SK-N-SH (cell line): ENCODE results near the gene ABLIM1. TPM values are rescaled to one million over a fixed set of nuclear protein-coding genes. Genes with fewer than 3 reads are reported as not detected.
A peak's percentile ranks its signal among the peaks of the same experiment; 100 is the strongest.

Experiments
- CTCF ChIA-PET: fragments of 300-600, 350-600 bp; formaldehyde crosslinking; extraction: SDS; loops from one replicate; lab custom pipeline; 2021; lab: Yijun Ruan, JAX
- POLR2A ChIA-PET: fragments of 350-600 bp; sonication (Branson Sonifier 250); formaldehyde crosslinking; extraction: SDS; loops from one replicate; lab custom pipeline; 2020; ENCODE audit warnings: antibody characterized with exemption, inconsistent platforms; lab: Yijun Ruan, JAX
- DNase-seq: peaks from one replicate; pipeline ENCODE4 v3.0.0; 2012
- H2AFZ ChIP-seq: fragments of 200-600 bp; sonication (generic); 2 replicates; pipeline ENCODE4 v1.8.1; 2016; ENCODE audit warnings: antibody characterized with exemption, mild to moderate bottlenecking, low read depth
- H3F3A ChIP-seq: fragments of 200-600 bp; sonication (generic); replicated peaks from 2 replicates; pipeline ENCODE3; 2016; ENCODE audit warnings: antibody characterized with exemption, mild to moderate bottlenecking; ENCODE audit not compliant: insufficient read depth
- H3K27ac ChIP-seq, 2 experiments: fragments of 200-500 bp in 1 of 2; fragments of 200-600 bp in 1 of 2; sonication (Bioruptor generic) in 1 of 2; sonication (generic), shearing (Covaris generic) in 1 of 2; 2 replicates each; pipeline versions ENCODE4 v1.5.1 to v1.6.1; 2014 to 2016; ENCODE audit warnings: low read depth in 2 of 2, inconsistent platforms in 1 of 2, low read length in 1 of 2, mild to moderate bottlenecking in 1 of 2, mixed read lengths in 1 of 2
- H3K27me3 ChIP-seq: fragments of 200-600 bp; sonication (generic), shearing (Covaris generic); 2 replicates; pipeline ENCODE4 v1.6.1; 2016; ENCODE audit warnings: mixed run types; ENCODE audit not compliant: insufficient read depth
- H3K36me3 ChIP-seq, 2 experiments: fragments of 200-500 bp in 1 of 2; fragments of 200-600 bp in 1 of 2; sonication (Bioruptor generic) in 1 of 2; sonication (generic) in 1 of 2; replicated peaks in 1 of 2; 2 replicates each; pipeline versions ENCODE3 to v1.5.1; 2014 to 2016; ENCODE audit warnings: low read length in 1 of 2, mild to moderate bottlenecking in 1 of 2; ENCODE audit not compliant: insufficient read depth in 2 of 2, control insufficient read depth in 1 of 2
- H3K4me1 ChIP-seq, 2 experiments: fragments of 200-500 bp in 1 of 2; fragments of 200-600 bp in 1 of 2; sonication (Bioruptor generic) in 1 of 2; sonication (generic), shearing (Covaris generic) in 1 of 2; 2 replicates each; pipeline versions ENCODE4 v1.5.1 to v1.6.1; 2014 to 2016; ENCODE audit warnings: low read depth in 1 of 2, low read length in 1 of 2, mixed run types in 1 of 2; ENCODE audit not compliant: insufficient read depth in 2 of 2, control insufficient read depth in 1 of 2
- H3K4me2 ChIP-seq: fragments of 200-600 bp; sonication (generic), shearing (Covaris generic); 2 replicates; pipeline ENCODE4 v1.6.1; 2017; ENCODE audit warnings: mixed run types
- H3K4me3 ChIP-seq, 2 experiments: fragments of 200-500 bp in 1 of 2; fragments of 200-600 bp in 1 of 2; sonication (Bioruptor generic) in 1 of 2; sonication (generic), shearing (Covaris generic) in 1 of 2; 2 replicates each; pipeline versions ENCODE4 v1.5.1 to v1.8.1; 2014 to 2016; ENCODE audit warnings: low read depth in 2 of 2, inconsistent platforms in 1 of 2, low read length in 1 of 2, mild to moderate bottlenecking in 1 of 2, mixed read lengths in 1 of 2, moderate library complexity in 1 of 2
- H3K79me2 ChIP-seq: fragments of 200-600 bp; sonication (generic); 2 replicates; pipeline ENCODE4 v1.8.1; 2017; ENCODE audit warnings: mild to moderate bottlenecking; ENCODE audit not compliant: insufficient read depth
- H3K9ac ChIP-seq: fragments of 200-600 bp; sonication (generic); 2 replicates; pipeline ENCODE4 v1.6.1; 2017; ENCODE audit warnings: mixed run types
- H3K9me2 ChIP-seq: fragments of 200-600 bp; sonication (generic); 2 replicates; pipeline ENCODE4 v1.6.1; 2017; ENCODE audit warnings: mixed run types
- H3K9me3 ChIP-seq: fragments of 200-600 bp; sonication (generic); 2 replicates; pipeline ENCODE4 v1.6.1; 2017; ENCODE audit warnings: mixed run types, mild to moderate bottlenecking, moderate library complexity
- H4K20me1 ChIP-seq: fragments of 200-600 bp; sonication (generic); 2 replicates; pipeline ENCODE4 v1.6.1; 2017; ENCODE audit warnings: mild to moderate bottlenecking, mixed run types; ENCODE audit not compliant: insufficient read depth
- CHD2 ChIP-seq: fragments of 150-350 bp; IDR thresholded peaks from 2 replicates; pipeline ENCODE4 v1.6.1; 2018; ENCODE audit warnings: low read length; ENCODE audit not compliant: partially characterized antibody
- CTCF ChIP-seq: fragments of 200-600 bp; sonication (generic); IDR thresholded peaks from 2 replicates; pipeline ENCODE4 v1.6.1; 2017; ENCODE audit warnings: antibody characterized with exemption, mild to moderate bottlenecking, moderate library complexity
- EZH2phosphoT487 ChIP-seq: fragments of 200-600 bp; sonication (generic); IDR thresholded peaks from 2 replicates; pipeline ENCODE4 v1.6.1; 2017; ENCODE audit warnings: low read depth, mixed run types, mild to moderate bottlenecking, antibody characterized with exemption, moderate library complexity, borderline replicate concordance
- FOXJ3 ChIP-seq: sonication (generic); formaldehyde crosslinking; IDR thresholded peaks from 2 replicates; pipeline ENCODE4 v1.5.1; 2020; ENCODE audit warnings: mild to moderate bottlenecking, missing genetic modification reagents
- FOXM1 ChIP-seq: IDR thresholded peaks from 2 replicates; pipeline ENCODE4 v1.4.0; 2012; ENCODE audit warnings: low read depth, mild to moderate bottlenecking
- IRF3 ChIP-seq: fragments of 150-350 bp; IDR thresholded peaks from 2 replicates; pipeline ENCODE4 v1.6.1; 2016; ENCODE audit warnings: mild to moderate bottlenecking, low read depth, low read length
- JUND ChIP-seq: IDR thresholded peaks from 2 replicates; pipeline ENCODE4 v1.4.0; 2012
- MAX ChIP-seq: IDR thresholded peaks from 2 replicates; pipeline ENCODE4 v1.4.0; 2012; ENCODE audit warnings: low read depth
- MEF2A ChIP-seq: IDR thresholded peaks from 2 replicates; pipeline ENCODE4 v1.4.0; 2012; ENCODE audit warnings: low read depth, borderline replicate concordance
- MXI1 ChIP-seq: IDR thresholded peaks from 2 replicates; pipeline ENCODE4 v1.6.1; 2012; ENCODE audit warnings: mild to moderate bottlenecking, low read depth, low read length, improper control_type of control experiment
- NFIC ChIP-seq: IDR thresholded peaks from 2 replicates; pipeline ENCODE4 v1.4.0; 2012; ENCODE audit warnings: borderline replicate concordance
- NRF1 ChIP-seq: IDR thresholded peaks from 2 replicates; pipeline ENCODE4 v1.6.1; 2012; ENCODE audit warnings: low read depth, mild to moderate bottlenecking, low read length
- PBX3 ChIP-seq: IDR thresholded peaks from 2 replicates; pipeline ENCODE4; 2012
- RAD21 ChIP-seq: IDR thresholded peaks from 2 replicates; pipeline ENCODE4 v1.6.1; 2012; ENCODE audit warnings: mild to moderate bottlenecking, low read length
- RFX5 ChIP-seq: IDR thresholded peaks from 2 replicates; pipeline ENCODE4 v1.6.1; 2012; ENCODE audit warnings: mild to moderate bottlenecking, improper control_type of control experiment, low read length
- RXRA ChIP-seq: IDR thresholded peaks from 2 replicates; pipeline ENCODE4 v1.4.0; 2012; ENCODE audit warnings: low read depth, mild to moderate bottlenecking, borderline replicate concordance
- TAF1 ChIP-seq: IDR thresholded peaks from 2 replicates; pipeline ENCODE4 v1.6.1; 2012; ENCODE audit warnings: low read depth, mild to moderate bottlenecking, low read length, moderate library complexity, borderline replicate concordance
- TCF12 ChIP-seq: IDR thresholded peaks from 2 replicates; pipeline ENCODE4 v1.4.0; 2012
- USF1 ChIP-seq: IDR thresholded peaks from 2 replicates; pipeline ENCODE4 v1.4.0; 2012; ENCODE audit warnings: low read depth, borderline replicate concordance
- USF2 ChIP-seq: fragments of 150-350 bp; IDR thresholded peaks from 2 replicates; pipeline ENCODE4 v1.6.1; 2017; ENCODE audit warnings: antibody characterized with exemption, low read length, low read depth, borderline replicate concordance
- WGBS: methylation state at CpG from one replicate; pipeline ENCODE4 v1.1.6; 2017; ENCODE audit warnings: low lambda C conversion rate; 5-methylcytosine and 5-hydroxymethylcytosine counted together
- polyA plus RNA-seq, 3 experiments: library from polyadenylated mRNA; depleted of rRNA; stranded (reverse); fragments of >200 nt; gene quantifications; 2 replicates each; pipeline ENCODE4 v1.2.3, GENCODE V29; 2012

Gene ABLIM1
- polyA plus RNA-seq, 1 of the 3 experiments (the other 2 are of a cell fraction), result 16.1 TPM

GRCh38 chr10:114403541-114404161 lies 254.4 kb downstream of the ABLIM1 start:
- no peaks in the 10 kb centered on the region for H3K9me2 ChIP-seq
- H3K9ac ChIP-seq, result no peak overlapping the region
- peaks cover 0 to 7% of the 10 kb centered on the region in 2 experiments; a peak in 1 of 4 replicates for H3K4me1 ChIP-seq
- ChIA-PET POLR2A (interaction anchor here (0.6 kb wide), 1 partner anchor 1615 kb away, joined by 3 read pairs; no protein-coding TSS in a partner anchor), CTCF (interaction anchor here (0.6 to 4.3 kb wide), 7 partner anchors 9 to 300 kb away, joined by 3 to 30 read pairs (median 3); no protein-coding TSS in a partner anchor)
- H3F3A ChIP-seq, result no peaks in the 10 kb centered on the region
- H3K27ac ChIP-seq, result no peak overlapping the region
- no peaks in the 10 kb centered on the region for H3K9me3 ChIP-seq
- TF ChIP-seq MXI1 (no peak), CTCF (peak; percentile 14; the same call in 1 of the 2 replicates), MEF2A (no peak)
- H3K27me3 ChIP-seq, result peaks cover 35% of the 10 kb centered on the region; the same call in 1 of the 2 replicates
- H3K79me2 ChIP-seq, result no peaks in the 10 kb centered on the region
- whole genome bisulfite sequencing, result 9% methylated on average over 16 of the region's 44 CpGs
- peak overlapping the region in 1 of 2 experiments; percentile 43; a peak in 1 of 4 replicates for H3K4me3 ChIP-seq
- no peaks in the 10 kb centered on the region for H4K20me1 ChIP-seq
- peak overlapping the region; percentile 29 for H3K4me2 ChIP-seq
- peak; percentile 59 for DNase-seq
- H2AFZ ChIP-seq, result 0 out of 2 replicates have a peak overlapping the region, but pooled peaks have one; percentile 29
- H3K36me3 ChIP-seq, result no peaks in the 10 kb centered on the region

GRCh38 chr10:114402871-114403540 lies 255.1 kb downstream of the ABLIM1 start:
- no peaks in the 10 kb centered on the region for H3K9me2 ChIP-seq
- no peak overlapping the region for H2AFZ ChIP-seq
- ChIA-PET CTCF (interaction anchor here (0.8 to 4.3 kb wide), 6 partner anchors 29 to 301 kb away, joined by 3 to 30 read pairs (median 3); no protein-coding TSS in a partner anchor), POLR2A (interaction anchor here (0.6 kb wide), 1 partner anchor 1614 kb away, joined by 3 read pairs; no protein-coding TSS in a partner anchor)
- H4K20me1 ChIP-seq, result no peaks in the 10 kb centered on the region
- peaks cover 36% of the 10 kb centered on the region; the same call in 1 of the 2 replicates for H3K27me3 ChIP-seq
- no peaks in the 10 kb centered on the region for H3K36me3 ChIP-seq
- no peaks in the 10 kb centered on the region for H3K79me2 ChIP-seq
- H3K4me1 ChIP-seq, result peaks cover 0 to 7% of the 10 kb centered on the region in 2 experiments; a peak in 1 of 4 replicates
- H3K4me2 ChIP-seq, result peak overlapping the region; percentile 29; the same call in 1 of the 2 replicates
- H3K4me3 ChIP-seq, result no peak overlapping the region
- H3K9ac ChIP-seq, result no peak overlapping the region
- no peak overlapping the region for H3K27ac ChIP-seq
- no peak for TF ChIP-seq RFX5
- TF ChIP-seq EZH2phosphoT487, result no peak
- no peak for TF ChIP-seq RXRA
- no peak for TF ChIP-seq IRF3
- TF ChIP-seq FOXJ3, result no peak
- no peak for TF ChIP-seq JUND
- no peak for TF ChIP-seq CHD2
- TF ChIP-seq FOXM1, result no peak
- TF ChIP-seq MAX, result no peak
- TF ChIP-seq PBX3, result no peak
- no peak for TF ChIP-seq USF1
- no peak for TF ChIP-seq USF2
- no peak for TF ChIP-seq RAD21
- TF ChIP-seq NRF1, result no peak
- TF ChIP-seq TAF1, result no peak
- TF ChIP-seq NFIC, result no peak
- TF ChIP-seq TCF12, result no peak
- H3K9me3 ChIP-seq, result no peaks in the 10 kb centered on the region
- no peak for DNase-seq
- no peaks in the 10 kb centered on the region for H3F3A ChIP-seq
- WGBS, result 78% methylated on average over 17 of the region's 17 CpGs
